IMR-90 (cell line): ENCODE results near the gene LCP1. TPM values are rescaled to one million over a fixed set of nuclear protein-coding genes. Genes with fewer than 3 reads are reported as not detected.

Source experiments
- ATAC-seq: fragments of 200-7000 bp; cut with Tn5 transposase; 2 replicates; pipeline ENCODE4 v1.9.1; 2020; ENCODE audit warnings: low read depth, mild to moderate bottlenecking, moderate library complexity
- BruUV-seq: library from RNA; stranded (reverse); fragments of 400-500 nt; replicated peaks from 2 replicates; lab custom pipeline; 2021; lab: Mats Ljungman, UMichigan
- CTCF ChIA-PET: fragments of 300-600 bp; formaldehyde crosslinking; extraction: SDS; loops from one replicate; lab custom pipeline; 2021; ENCODE audit warnings: antibody characterized with exemption; lab: Yijun Ruan, JAX
- POLR2A ChIA-PET: fragments of 300-600 bp; sonication (Branson Sonifier 250); formaldehyde crosslinking; loops from one replicate; lab custom pipeline; 2022; ENCODE audit warnings: antibody characterized with exemption; ENCODE audit not compliant: unreplicated experiment; lab: Charles Lee
- DNase-seq: peaks from one replicate; pipeline ENCODE4 v3.0.0; 2013
- H2AFZ ChIP-seq: replicated peaks from 2 replicates; pipeline ENCODE3; 2013; ENCODE audit warnings: low read length, mild to moderate bottlenecking; ENCODE audit not compliant: poor library complexity
- H2AK5ac ChIP-seq: 2 replicates; pipeline ENCODE4 v1.6.1; 2013; ENCODE audit warnings: low read depth, low read length, inconsistent platforms
- H2AK9ac ChIP-seq: replicated peaks from 2 replicates; pipeline ENCODE3; 2013; ENCODE audit warnings: mild to moderate bottlenecking, low read depth, low read length, moderate library complexity; ENCODE audit not compliant: poor library complexity
- H2BK120ac ChIP-seq: 2 replicates; pipeline ENCODE4 v1.6.1; 2013; ENCODE audit warnings: low read depth, low read length, inconsistent platforms
- H2BK15ac ChIP-seq: 3 replicates; pipeline ENCODE4 v1.6.1; 2013; ENCODE audit warnings: low read depth, low read length, inconsistent platforms
- H2BK20ac ChIP-seq: 2 replicates; pipeline ENCODE4 v1.6.1; 2013; ENCODE audit warnings: low read depth, mild to moderate bottlenecking, inconsistent platforms, low read length, moderate library complexity
- H2BK5ac ChIP-seq: 2 replicates; pipeline ENCODE4 v1.6.1; 2013; ENCODE audit warnings: mild to moderate bottlenecking, low read depth, low read length, inconsistent platforms; ENCODE audit not compliant: poor library complexity, severe bottlenecking
- H3K14ac ChIP-seq: replicated peaks from 2 replicates; pipeline ENCODE4 v1.6.1; 2013; ENCODE audit warnings: low read depth, low read length, inconsistent platforms
- H3K18ac ChIP-seq: 2 replicates; pipeline ENCODE4 v1.6.1; 2013; ENCODE audit warnings: low read depth, low read length, control low read depth
- H3K23ac ChIP-seq: 2 replicates; pipeline ENCODE4 v1.6.1; 2013; ENCODE audit warnings: low read depth, low read length, inconsistent platforms
- H3K27ac ChIP-seq: 2 replicates; pipeline ENCODE4 v1.5.1; 2013; ENCODE audit warnings: mild to moderate bottlenecking, control low read depth, low read length; ENCODE audit not compliant: insufficient read depth
- H3K27me3 ChIP-seq: 2 replicates; pipeline ENCODE4 v1.6.1; 2013; ENCODE audit warnings: low read length; ENCODE audit not compliant: control insufficient read depth, insufficient read depth
- H3K36me3 ChIP-seq: 2 replicates; pipeline ENCODE4 v1.6.1; 2013; ENCODE audit warnings: low read length, mixed read lengths; ENCODE audit not compliant: control insufficient read depth, insufficient read depth
- H3K4ac ChIP-seq: 2 replicates; pipeline ENCODE4 v1.6.1; 2013; ENCODE audit warnings: low read depth, low read length, inconsistent platforms
- H3K4me1 ChIP-seq: 2 replicates; pipeline ENCODE4 v1.6.1; 2013; ENCODE audit warnings: low read length, mixed read lengths; ENCODE audit not compliant: control insufficient read depth, insufficient read depth
- H3K4me2 ChIP-seq: 2 replicates; pipeline ENCODE4 v1.6.1; 2013; ENCODE audit warnings: low read depth, mild to moderate bottlenecking, control low read depth, low read length, moderate library complexity
- H3K4me3 ChIP-seq: 2 replicates; pipeline ENCODE4 v1.5.1; 2013; ENCODE audit warnings: low read depth, mild to moderate bottlenecking, control low read depth, low read length, moderate library complexity; ENCODE audit not compliant: insufficient read depth
- H3K56ac ChIP-seq: 2 replicates; pipeline ENCODE4 v1.6.1; 2013; ENCODE audit warnings: low read length, inconsistent platforms; ENCODE audit not compliant: insufficient read depth; ENCODE audit errors: extremely low read depth
- H3K79me1 ChIP-seq, 2 experiments: 2 replicates each; pipeline ENCODE4 v1.6.1; 2013; ENCODE audit warnings: low read length in 2 of 2, inconsistent platforms in 1 of 2, low read depth in 1 of 2
- H3K9ac ChIP-seq: 2 replicates; pipeline ENCODE4 v1.6.1; 2013; ENCODE audit warnings: low read depth, low read length, control low read depth
- H3K9me1 ChIP-seq: 2 replicates; pipeline ENCODE4 v1.6.1; 2013; ENCODE audit warnings: low read length, inconsistent platforms; ENCODE audit not compliant: insufficient read depth
- H3K9me3 ChIP-seq: 2 replicates; pipeline ENCODE4 v1.6.1; 2013; ENCODE audit warnings: low read length; ENCODE audit not compliant: control insufficient read depth, insufficient read depth
- H4K20me1 ChIP-seq: 2 replicates; pipeline ENCODE4 v1.6.1; 2013; ENCODE audit warnings: low read length, inconsistent platforms; ENCODE audit not compliant: insufficient read depth
- H4K5ac ChIP-seq: 2 replicates; pipeline ENCODE4 v1.6.1; 2013; ENCODE audit warnings: mild to moderate bottlenecking, low read depth, low read length, control low read depth
- H4K8ac ChIP-seq, 2 experiments: 2 replicates each; pipeline ENCODE4 v1.6.1; 2013; ENCODE audit warnings: low read depth in 2 of 2, low read length in 2 of 2, control low read depth in 1 of 2, inconsistent platforms in 1 of 2
- H4K91ac ChIP-seq: 2 replicates; pipeline ENCODE4 v1.6.1; 2013; ENCODE audit warnings: low read depth, low read length, inconsistent platforms; ENCODE audit not compliant: insufficient read depth
- BHLHE40 ChIP-seq: fragments of 150-350 bp; IDR thresholded peaks from 2 replicates; pipeline ENCODE4 v1.6.1; 2016; ENCODE audit warnings: mild to moderate bottlenecking, low read depth, low read length
- CHD1 ChIP-seq: IDR thresholded peaks from 2 replicates; pipeline ENCODE4 v1.6.1; 2012; ENCODE audit warnings: low read depth, low read length, improper control_type of control experiment
- MAFK ChIP-seq: IDR thresholded peaks from 2 replicates; pipeline ENCODE4 v1.6.1; 2012; ENCODE audit warnings: low read depth, low read length, improper control_type of control experiment
- POLR2A ChIP-seq: IDR thresholded peaks from 2 replicates; pipeline ENCODE4 v1.6.1; 2012; ENCODE audit warnings: mild to moderate bottlenecking, low read depth, low read length
- RCOR1 ChIP-seq: IDR thresholded peaks from 2 replicates; pipeline ENCODE4 v1.6.1; 2012; ENCODE audit warnings: mild to moderate bottlenecking, low read length, improper control_type of control experiment; ENCODE audit not compliant: insufficient replicate concordance
- WGBS, 2 experiments: methylation state at CpG; one replicate each; pipeline versions ENCODE4 v1.1.5 to v1.1.7; 2013; ENCODE audit warnings: missing lambda C conversion rate in 2 of 2; ENCODE audit not compliant: insufficient read length in 1 of 2; ENCODE audit errors: extremely low coverage in 2 of 2; 5-methylcytosine and 5-hydroxymethylcytosine counted together
- dilution Hi-C: fragments of 300-500 bp; cut with HindIII; formaldehyde crosslinking; loops from one replicate; pipeline ENCODE4 v1.14.3; 2018; ENCODE audit warnings: low sequenced_read_pairs; ENCODE audit not compliant: unreplicated experiment
- in situ Hi-C: fragments of 300-500 bp; cut with MboI; formaldehyde crosslinking; loops from 3 replicates; pipeline ENCODE4 v1.14.3; 2019; ENCODE audit warnings: low sequenced_read_pairs, inconsistent platforms, mixed read lengths
- intact Hi-C: fragments of 100-400 bp; cut with micrococcal nuclease; formaldehyde crosslinking; loops from 2 replicates; pipeline ENCODE4 v1.10.0; 2022
- polyA plus RNA-seq, 3 experiments: library from polyadenylated mRNA; depleted of rRNA; stranded (reverse); fragments of >200 nt; gene quantifications; 2 replicates each; pipeline ENCODE4 v1.2.3, GENCODE V29; 2012; ENCODE audit warnings: low replicate concordance in 1 of 3
- total RNA-seq: library from RNA; depleted of rRNA; stranded (reverse); fragments of >200 nt; gene quantifications from 2 replicates; pipeline ENCODE4 v1.2.3, GENCODE V29; 2012

The LCP1 gene
- total and polyA plus RNA-seq, 2 of the 4 experiments (the other 2 are of a cell fraction): not detected

- H2AK5ac ChIP-seq: no peak overlapping the region
- no peaks in the 10 kb centered on the region for H3K4me1 ChIP-seq
- ChIA-PET CTCF (no interaction called here), POLR2A (no interaction called here)
- no peak overlapping the region for H2BK15ac ChIP-seq
- H3K9me1 ChIP-seq: no peaks in the 10 kb centered on the region
- no peak overlapping the region for H2AFZ ChIP-seq
- no peaks in the 10 kb centered on the region for H4K20me1 ChIP-seq
- H2AK9ac ChIP-seq: no peak overlapping the region
- H3K27me3 ChIP-seq: peaks cover 2% of the 10 kb centered on the region
- no peak overlapping the region for H3K56ac ChIP-seq
- ATAC-seq: no peak
- no peak overlapping the region for H3K4me3 ChIP-seq
- no peak overlapping the region for H3K27ac ChIP-seq
- dilution Hi-C loops (no loop called here), in situ Hi-C loops (no loop called here), intact Hi-C loops (no loop called here)
- TF ChIP-seq POLR2A: no peak
- TF ChIP-seq RCOR1: no peak
- no peak for TF ChIP-seq BHLHE40
- no peak for TF ChIP-seq MAFK
- no peak for TF ChIP-seq CHD1
- H3K18ac ChIP-seq: no peak overlapping the region
- no peak for DNase-seq
- no peak overlapping the region for H3K4ac ChIP-seq
- H4K5ac ChIP-seq: no peak overlapping the region
- WGBS, 2 experiments: no CpG with 5 or more reads among the region's 1 CpG
- no peak overlapping the region for H2BK120ac ChIP-seq
- no peak overlapping the region for H4K91ac ChIP-seq
- H2BK5ac ChIP-seq: no peak overlapping the region
- no peak overlapping the region for H2BK20ac ChIP-seq
- no TSS peak for BruUV-seq
- H3K79me1 ChIP-seq: no peaks in the 10 kb centered on the region
- no peak overlapping the region for H3K23ac ChIP-seq
- H3K4me2 ChIP-seq: no peak overlapping the region
- no peak overlapping the region for H3K14ac ChIP-seq
- no peak overlapping the region for H3K9ac ChIP-seq
- H4K8ac ChIP-seq: no peak overlapping the region
- H3K9me3 ChIP-seq: no peaks in the 10 kb centered on the region
- H3K36me3 ChIP-seq: no peaks in the 10 kb centered on the region
These were observed 13.2 kb downstream of the LCP1 start for GRCh38 chr13:46168783-46169182.
